Dedifferentiated amniotic fluid mesenchymal stem cell (primary cell): ENCODE results near the gene DRC7.
"Not testable (repeated sequence)": the region's sequence is repeated elsewhere in the genome, so short reads cannot be mapped to it uniquely, and the experiment has no call there.

Experiments used
- DNase-seq: peaks from one replicate; pipeline ENCODE4 v3.0.0-alpha.2; 2016; ENCODE audit errors: extremely low spot score

DRC7 gene

GRCh38 chr16:57761301-57761700 lies 66.7 kb downstream of the DRC7 start:
- no peak for DNase-seq

DNA sequence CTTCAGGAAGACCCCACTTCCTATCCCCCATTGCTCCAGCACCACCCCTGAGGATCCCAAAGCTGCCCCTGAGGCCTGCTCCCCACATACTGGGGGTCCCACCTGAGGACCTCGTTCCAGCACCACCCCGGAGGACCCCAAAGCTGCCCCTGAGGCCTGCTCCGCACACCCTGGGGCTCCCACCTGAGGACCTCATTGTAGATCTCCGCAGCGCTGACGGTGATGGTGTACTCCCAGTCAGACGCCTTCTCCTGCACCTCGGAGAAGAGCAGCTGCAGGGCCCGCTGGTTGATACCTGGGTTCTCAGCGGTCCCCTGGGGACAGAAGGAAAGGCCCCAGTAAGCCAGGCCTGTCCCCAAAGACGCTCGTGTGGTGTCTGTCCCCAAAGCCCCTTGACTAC lies 67.4 kb downstream of the DRC7 start:
- DNase-seq = no peak

DNA sequence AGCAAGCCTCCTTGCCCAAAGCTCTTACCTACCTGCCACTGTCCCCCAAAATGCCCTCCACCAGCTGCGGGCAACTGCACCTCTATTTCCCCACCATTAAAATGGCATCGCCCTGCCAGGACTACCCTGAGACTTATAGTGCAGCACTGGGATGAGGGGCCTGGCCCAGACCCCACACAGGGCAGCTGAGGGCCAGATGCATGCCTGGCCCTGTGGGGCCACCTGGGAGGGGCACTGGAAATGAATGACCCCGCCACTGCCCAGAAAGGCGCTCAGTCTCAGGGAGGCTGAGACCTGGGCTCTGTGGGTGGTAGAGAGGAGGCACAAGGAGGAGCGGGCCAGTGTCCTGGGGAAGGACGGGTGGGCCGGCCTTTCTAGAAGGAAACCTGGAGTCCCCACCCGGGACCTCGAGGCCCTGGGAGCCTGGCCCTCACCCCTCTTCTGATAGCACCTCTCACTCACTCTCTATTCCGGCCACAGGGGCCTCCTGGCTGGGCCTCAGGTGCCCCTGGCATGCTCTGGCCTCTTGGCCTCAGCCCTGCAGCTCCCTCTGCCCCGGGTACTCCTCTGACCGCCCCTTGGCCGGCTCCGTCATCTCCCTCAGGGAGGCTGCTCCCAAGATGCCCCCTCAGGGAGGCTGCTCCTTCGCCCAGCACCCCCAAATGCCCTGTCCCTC lies 67.9 kb downstream of the DRC7 start:
- no peak for DNase-seq

DNA sequence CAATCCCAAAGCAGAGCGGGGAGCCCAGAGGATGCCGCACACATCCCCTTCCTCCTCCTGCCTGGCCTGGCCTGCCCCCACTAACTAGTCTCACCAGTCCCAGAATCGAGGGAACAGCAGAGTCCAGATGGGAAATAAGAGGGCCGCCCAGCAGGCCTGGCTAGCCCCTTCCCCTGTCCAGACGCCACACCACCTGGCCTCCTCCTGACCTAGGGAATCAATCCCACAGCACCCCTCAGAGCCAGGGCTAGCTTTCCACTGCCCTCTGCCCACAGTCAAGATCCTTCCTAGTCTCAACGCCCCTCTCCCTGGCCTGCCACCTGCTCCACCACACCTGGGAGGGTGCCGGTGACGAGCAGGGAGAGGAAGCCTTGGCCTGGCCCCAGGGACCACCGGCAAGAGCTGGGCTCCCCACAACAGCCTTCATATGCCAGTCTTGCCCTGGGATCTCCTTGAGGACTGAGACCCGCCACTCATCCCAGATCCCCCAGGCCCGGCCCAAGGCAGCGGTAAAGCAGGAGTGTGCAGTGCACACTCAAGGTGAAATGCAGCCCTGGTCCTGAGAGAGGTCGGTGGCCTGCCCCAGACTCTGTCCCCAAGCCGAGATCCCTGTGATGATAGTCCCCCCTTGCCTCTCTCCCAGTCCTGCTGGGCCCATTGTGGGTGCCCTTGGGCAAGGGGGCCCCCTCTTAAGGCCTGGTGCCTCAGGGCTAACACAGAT lies 68.8 kb downstream of the DRC7 start:
- DNase-seq = no peak

DNA sequence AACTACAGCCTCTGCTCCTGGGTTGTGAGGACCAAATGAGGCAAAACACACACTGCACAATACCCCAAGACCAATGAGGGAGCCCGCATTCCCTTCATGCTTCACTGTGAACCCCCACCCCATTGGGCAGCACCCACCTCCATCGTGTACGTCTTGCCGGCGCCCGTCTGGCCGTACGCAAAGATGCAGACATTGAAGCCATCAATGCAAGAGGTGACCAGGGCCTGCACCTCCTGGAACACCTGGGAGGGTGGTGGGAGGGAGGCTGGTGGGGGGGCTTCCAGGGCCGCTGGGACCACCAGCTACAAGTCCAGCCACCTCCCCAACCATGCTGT lies 69.4 kb downstream of the DRC7 start:
- DNase-seq = no peak

GRCh38 chr16:57764341-57765159 lies 69.9 kb downstream of the DRC7 start:
- DNase-seq = peak; percentile 57

DNA sequence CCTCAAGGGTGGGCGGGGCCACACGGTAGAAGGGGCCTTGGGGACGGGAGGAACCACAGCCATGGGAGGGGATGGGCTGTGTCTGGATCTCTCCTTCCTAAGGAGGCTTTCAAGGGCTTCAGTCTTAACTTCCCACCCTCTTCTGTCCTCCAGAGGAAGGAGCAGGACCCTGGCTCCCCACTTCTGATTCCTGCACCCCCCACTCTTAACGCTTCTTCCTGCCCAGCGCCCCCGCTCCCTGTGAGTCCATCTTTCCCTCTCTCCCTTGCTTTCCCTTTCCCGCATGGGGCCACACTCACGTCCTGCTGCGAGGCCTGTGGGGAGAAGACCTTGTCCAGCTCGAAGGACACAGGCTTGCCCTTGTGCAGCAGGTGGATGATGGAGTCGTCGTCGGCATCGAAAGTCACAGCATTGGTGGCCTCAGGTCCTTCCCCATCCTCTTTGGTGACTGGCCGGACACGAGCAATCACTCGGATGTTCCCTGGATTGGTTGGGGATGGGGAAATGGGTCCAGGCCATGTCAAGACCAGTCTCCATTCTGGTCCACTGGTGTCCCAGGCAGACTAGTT lies 70.6 kb downstream of the DRC7 start:
- DNase-seq = no peak

DNA sequence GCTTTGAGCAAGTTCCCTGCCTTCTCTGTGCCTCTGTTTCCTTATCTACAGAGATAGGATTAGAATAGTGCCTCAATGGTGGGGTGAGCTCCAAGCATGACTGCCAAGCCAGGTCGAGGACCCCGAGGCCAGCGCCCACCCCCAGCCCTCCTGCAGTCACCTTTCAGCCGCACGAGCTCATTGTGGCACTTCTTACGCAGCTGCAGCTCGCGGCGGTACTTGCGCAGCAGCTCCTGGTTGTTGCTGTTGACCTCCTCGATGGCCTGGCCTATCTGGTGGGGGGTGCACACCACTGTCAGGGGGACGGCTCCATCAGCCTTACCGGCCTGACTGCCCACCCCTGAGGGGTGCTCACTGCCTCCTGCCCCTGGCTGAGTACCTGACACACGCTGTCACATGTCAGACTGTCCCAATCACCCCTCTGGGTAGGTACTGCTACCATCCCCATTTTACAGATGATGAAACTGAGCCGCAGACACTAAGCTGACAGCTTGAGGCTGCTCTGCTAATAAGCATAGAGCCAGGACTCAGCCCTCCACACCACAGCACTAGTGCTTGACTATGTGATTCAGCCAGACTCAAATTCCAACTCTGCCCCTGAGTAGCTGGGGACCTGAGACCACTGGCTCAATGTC lies 72.2 kb downstream of the DRC7 start:
- no peak for DNase-seq

DNA sequence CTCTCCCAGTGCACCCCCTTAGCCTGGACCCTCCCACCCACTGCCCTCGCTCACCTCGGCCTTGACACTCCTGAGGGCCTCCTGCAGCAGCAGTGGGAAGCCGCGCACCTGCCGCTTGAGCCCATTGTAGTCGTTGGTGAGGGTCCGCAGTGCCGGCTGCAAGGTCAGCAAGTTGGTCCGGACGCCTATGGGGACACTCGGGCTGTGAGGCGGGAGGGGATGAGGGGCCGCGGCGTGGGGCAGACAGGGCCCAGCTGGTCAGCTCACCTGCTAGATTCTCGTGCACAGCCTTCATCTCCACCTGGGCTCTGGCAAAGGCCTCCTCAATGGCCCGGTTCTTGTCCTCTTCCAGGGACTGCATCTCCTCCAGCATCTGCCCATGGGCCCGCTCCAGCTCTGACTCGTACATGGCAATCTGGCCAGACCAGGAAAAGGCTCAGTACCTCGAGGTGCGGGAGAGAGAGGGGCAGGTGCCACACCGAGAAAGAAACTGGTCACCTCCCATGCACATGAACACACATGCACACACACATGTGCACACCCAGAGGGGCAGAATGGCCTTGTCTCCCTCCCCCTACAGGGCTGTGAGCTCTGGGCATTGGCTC lies 75.0 kb downstream of the DRC7 start:
- no peak for DNase-seq

DNA sequence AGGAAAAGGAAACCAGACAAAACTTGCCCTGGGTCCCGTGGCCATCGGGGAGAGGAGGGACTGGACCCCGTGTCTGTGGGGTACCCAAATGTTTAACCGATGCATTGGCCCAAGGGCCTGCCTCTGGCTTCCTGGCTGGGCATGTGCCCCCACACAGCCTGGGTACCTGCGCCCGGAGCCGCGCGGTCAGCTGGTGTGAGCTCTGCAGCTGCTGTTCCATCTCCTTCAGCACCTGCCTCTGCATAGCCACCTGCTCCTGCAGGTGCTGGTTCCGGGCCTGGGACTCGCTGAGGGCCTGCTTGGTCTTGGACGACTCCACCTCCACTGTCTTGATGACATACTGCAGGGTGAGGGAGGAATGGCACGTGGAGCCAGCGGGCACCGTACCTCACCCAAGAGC lies 75.8 kb downstream of the DRC7 start:
- DNase-seq = no peak

DNA sequence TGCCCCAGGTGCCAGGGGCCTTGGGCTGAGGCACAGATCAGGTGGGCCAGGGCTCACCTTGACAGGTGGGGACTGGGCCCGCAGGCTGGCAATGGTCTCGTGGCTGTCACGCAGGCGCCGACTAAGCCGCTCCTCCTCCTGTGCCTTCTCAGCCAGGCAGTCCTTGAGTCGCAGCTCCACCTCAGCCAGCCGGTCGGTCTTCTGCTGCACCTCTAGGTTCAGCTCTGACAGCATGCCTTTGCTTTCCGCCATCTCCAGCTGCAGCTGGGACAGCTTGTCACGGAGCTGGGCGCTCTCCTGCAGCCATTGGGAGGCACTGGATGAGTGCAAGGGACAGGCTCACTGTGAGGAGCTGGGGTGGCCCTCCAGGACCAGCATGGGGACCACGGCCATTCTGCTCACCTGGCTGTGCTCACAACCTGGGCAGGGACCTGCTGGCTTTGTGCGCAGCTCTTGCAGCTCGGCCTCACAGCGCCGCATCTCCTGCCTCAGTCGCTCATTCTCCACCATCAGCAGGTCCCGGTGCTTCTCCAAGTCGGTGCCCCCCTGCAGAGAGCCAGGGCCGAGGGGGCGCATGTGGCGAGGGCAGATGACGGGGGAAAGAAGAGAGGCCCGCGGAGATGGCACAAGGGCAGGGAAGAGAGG lies 76.7 kb downstream of the DRC7 start:
- no peak for DNase-seq

- no peak for DNase-seq
These were observed 78.4 kb downstream of the DRC7 start for GRCh38 chr16:57773019-57773418.

DNA sequence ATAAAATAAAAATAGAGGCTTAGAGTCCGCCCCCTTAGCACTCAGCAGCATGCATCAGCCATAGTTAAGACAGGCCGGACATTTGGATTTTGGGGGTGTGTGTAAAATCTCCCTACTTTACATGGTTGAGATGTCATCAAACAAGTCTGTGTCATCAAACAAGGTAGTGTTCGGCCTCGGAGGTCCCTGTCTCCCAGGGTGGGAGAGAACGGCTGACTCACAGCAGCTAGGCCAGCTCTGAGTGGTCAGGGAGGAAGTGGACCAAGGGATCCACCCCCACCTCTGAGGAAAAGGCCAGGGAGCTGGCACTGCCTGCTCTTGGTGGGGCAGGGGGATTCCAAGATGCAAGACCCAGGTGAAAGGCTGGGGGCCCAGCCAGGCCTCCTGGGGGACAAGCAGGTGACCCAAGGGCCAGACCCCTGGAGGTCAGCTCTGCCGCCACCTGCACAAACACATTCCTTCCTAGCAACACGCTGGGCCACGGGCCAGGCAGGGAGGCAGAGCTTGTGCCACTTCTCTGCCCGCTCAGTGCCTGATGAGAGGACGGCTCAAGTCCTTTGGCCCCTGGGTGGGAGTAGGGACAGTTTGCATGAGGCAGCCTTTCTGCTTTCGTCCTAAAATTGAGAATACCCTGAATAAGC lies 79.2 kb downstream of the DRC7 start:
- no peak for DNase-seq

DNA sequence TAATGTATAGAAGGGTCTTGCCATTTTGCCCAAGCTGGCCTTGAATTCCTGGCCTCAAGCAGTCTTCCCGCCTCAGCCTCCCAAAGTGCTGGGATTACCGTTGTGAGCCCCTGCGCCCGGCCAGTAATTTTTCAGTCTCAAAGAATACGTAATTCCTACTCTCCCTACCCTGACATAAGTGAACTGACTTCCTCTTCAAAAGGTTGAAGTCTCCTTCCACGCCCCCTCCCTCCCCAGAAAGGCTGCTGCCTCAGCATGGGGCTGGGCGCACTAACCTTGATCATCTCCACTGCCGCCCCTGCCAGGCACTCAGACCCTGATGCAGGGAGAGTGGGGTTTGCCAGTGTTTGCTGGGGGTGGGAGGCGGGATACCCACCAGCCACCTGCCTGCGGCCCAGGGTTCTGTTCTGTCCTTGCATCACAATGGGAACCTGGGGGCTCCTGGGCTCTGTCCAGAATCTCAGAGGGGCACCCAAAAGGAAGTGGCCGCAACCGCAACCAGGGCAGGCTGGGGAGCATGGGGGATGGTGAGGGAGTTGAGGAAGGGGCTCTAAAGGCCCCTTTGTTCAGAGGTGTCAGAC lies 80.2 kb downstream of the DRC7 start:
- no peak for DNase-seq

DNA sequence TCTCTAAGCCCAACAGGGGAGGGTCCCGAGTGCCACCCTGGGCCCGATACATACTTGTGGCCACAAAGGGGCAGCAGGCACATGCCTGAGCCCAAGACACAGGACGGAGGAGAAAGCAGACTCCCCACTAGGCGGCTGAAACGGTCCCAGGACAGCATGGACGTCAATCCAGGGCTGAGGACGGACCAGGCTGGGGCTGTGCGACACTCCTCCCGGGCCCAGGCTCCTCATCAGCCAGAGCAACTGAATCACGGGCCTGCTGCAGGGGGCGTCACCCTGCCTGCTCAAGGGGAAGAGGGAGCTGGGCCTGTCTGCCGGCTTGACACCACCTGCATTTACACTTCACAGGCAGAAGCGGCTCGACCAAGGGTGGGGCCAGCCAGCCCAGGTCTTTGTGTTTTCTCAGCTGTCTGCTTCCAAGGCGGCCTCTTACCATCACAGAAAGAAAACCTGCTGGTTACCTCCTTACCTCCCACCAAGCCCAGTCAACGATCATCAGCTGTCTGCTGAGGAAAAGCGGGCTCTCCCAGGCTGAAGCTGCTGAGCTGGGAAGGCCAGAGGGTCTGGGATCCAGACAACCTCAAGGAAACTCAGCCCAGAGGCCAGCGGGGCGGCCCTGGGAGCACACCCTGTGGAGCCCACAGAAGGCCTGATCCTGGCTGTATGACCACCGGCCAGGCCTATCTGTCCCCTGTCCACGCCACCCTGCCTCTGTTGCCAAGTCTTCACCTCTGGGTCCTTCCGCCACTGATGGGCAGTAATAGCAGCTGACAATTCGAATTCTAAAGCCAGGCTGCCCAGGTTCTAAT lies 81.3 kb downstream of the DRC7 start:
- DNase-seq = no peak

GRCh38 chr16:57778658-57779057 lies 84.1 kb downstream of the DRC7 start:
- DNase-seq = no peak

DNA sequence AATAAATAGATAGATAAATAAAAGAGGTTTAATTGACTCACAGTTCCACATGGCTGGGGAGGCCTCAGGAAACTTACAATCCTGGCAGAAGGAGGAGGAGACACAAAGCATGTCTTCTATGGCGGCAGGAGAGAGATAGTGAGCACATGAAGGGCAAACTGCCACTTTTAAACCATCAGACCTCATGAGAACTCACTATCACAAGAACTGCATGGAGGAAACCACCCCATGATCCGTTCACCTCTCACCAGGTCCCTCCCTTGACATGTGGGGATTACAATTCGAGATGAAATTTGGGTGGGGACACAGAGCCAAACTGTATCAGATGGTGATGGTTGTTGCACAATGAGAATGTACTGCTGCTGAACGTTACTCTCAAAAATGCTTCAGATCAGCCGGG lies 85.2 kb downstream of the DRC7 start:
- DNase-seq = not testable (repeated sequence)

DNA sequence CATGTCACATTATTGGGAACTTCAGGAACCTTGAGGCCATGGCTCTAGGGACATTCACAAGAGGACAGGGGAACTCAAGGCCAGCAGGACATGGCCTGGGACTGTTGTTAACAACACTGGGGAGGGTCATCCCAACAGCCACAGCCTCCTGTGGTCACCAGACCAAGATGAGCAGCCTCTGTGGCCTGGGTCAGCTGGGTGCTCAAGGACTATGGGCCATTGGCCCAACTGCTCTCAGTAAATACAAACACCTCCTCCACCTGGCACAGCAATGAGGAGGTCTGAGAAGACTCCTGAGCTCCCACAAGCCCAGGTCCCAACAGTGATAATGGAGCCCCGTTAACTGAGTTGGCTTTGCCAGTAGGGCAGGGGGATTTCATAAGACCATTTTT lies 86.7 kb downstream of the DRC7 start:
- no peak for DNase-seq
